ENCODE data around the gene MGAT5.

Gene MGAT5

GRCh38 chr2:134305109-134305491 is 51.2 kb downstream of the MGAT5 start:
- DNase-seq (ENCODE audit: low read depth) = no peak

- no peak for DNase-seq (ENCODE audit: low read depth)
Observed at GRCh38 chr2:134306521-134306920, 52.6 kb downstream of the MGAT5 start.

- no peak for DNase-seq (ENCODE audit: low read depth)
Observed at GRCh38 chr2:134307334-134307733, 53.5 kb downstream of the MGAT5 start.

- no peak for DNase-seq (ENCODE audit: low read depth)
Observed at GRCh38 chr2:134308474-134309385, 54.9 kb downstream of the MGAT5 start.

GRCh38 chr2:134310107-134311079 is 56.5 kb downstream of the MGAT5 start:
- DNase-seq (ENCODE audit: low read depth) = no peak

GRCh38 chr2:134312482-134312881 is 58.6 kb downstream of the MGAT5 start:
- no peak for DNase-seq (ENCODE audit: low read depth)

GRCh38 chr2:134314202-134314601 is 60.3 kb downstream of the MGAT5 start:
- DNase-seq (ENCODE audit: low read depth) = no peak

- DNase-seq (ENCODE audit: low read depth) = no peak
Observed at GRCh38 chr2:134314681-134315368, 61.0 kb downstream of the MGAT5 start.

GRCh38 chr2:134315471-134315870 is 61.6 kb downstream of the MGAT5 start:
- DNase-seq (ENCODE audit: low read depth) = no peak

GRCh38 chr2:134319596-134320254 is 65.9 kb downstream of the MGAT5 start:
- no peak for DNase-seq (ENCODE audit: low read depth)

GRCh38 chr2:134320930-134321329 is 67.1 kb downstream of the MGAT5 start:
- DNase-seq (ENCODE audit: low read depth) = peak; percentile 13

GRCh38 chr2:134323777-134324176 is 69.9 kb downstream of the MGAT5 start:
- DNase-seq (ENCODE audit: low read depth) = no peak

GRCh38 chr2:134324430-134324829 is 70.6 kb downstream of the MGAT5 start:
- DNase-seq (ENCODE audit: low read depth) = no peak

GRCh38 chr2:134324947-134325346 is 71.1 kb downstream of the MGAT5 start:
- DNase-seq (ENCODE audit: low read depth) = no peak

- DNase-seq (ENCODE audit: low read depth) = no peak
Observed at GRCh38 chr2:134325696-134326095, 71.8 kb downstream of the MGAT5 start.

GRCh38 chr2:134327367-134327766 is 73.5 kb downstream of the MGAT5 start:
- DNase-seq (ENCODE audit: low read depth) = no peak

- no peak for DNase-seq (ENCODE audit: low read depth)
Observed at GRCh38 chr2:134331081-134331480, 77.2 kb downstream of the MGAT5 start.

GRCh38 chr2:134333646-134334189 is 79.8 kb downstream of the MGAT5 start:
- DNase-seq (ENCODE audit: low read depth) = no peak

GRCh38 chr2:134334542-134335353 is 80.9 kb downstream of the MGAT5 start:
- no peak for DNase-seq (ENCODE audit: low read depth)

GRCh38 chr2:134335601-134336000 is 81.7 kb downstream of the MGAT5 start:
- DNase-seq (ENCODE audit: low read depth) = no peak
